H1 (cell line): ENCODE results near the gene PALD1. TPM values are rescaled to one million over a fixed set of nuclear protein-coding genes. Genes with fewer than 3 reads are reported as not detected.

ENCODE experiments used
- CTCF ChIP-seq, 3 experiments: IDR thresholded peaks; 1 replicate in 2 of 3; 2 replicates in 1 of 3; pipeline versions ENCODE4 v1.5.1 to v1.6.1; 2011; ENCODE audit warnings: low read length in 3 of 3, mild to moderate bottlenecking in 3 of 3, inconsistent platforms in 2 of 3, low read depth in 1 of 3, moderate library complexity in 1 of 3; ENCODE audit not compliant: insufficient read depth in 1 of 3; ENCODE audit errors: control extremely low read depth in 1 of 3
- polyA plus RNA-seq, 7 experiments: library from polyadenylated mRNA; depleted of rRNA in 3 of 7; stranded (reverse) in 5 of 7; unstranded in 2 of 7; fragments of >200 nt in 5 of 7; fragments of 200-250 nt in 2 of 7; gene quantifications; 1 replicate in 5 of 7; 2 replicates in 1 of 7; 4 replicates in 1 of 7; pipeline versions ENCODE4 v1.2.1 to v1.2.3, GENCODE V29; 2011 to 2013; ENCODE audit warnings: missing spikeins in 2 of 7, mixed read lengths in 2 of 7
- total RNA-seq: library from RNA; stranded (reverse); fragmentation: NEBNext Ultra II Directional; extraction: Animal tissue kit (Norgen Biotek cat#: 25700); gene quantifications from 2 replicates; pipeline ENCODE4 v1.2.1, GENCODE V29; 2021
- TF ChIP-seq, protein P1 (sequence below): fragments of 300-600 bp; sonication (generic); IDR thresholded peaks from 2 replicates; pipeline ENCODE4 v1.7.1; 2012; ENCODE audit warnings: low read length, moderate library complexity, mild to moderate bottlenecking, inconsistent platforms; ENCODE audit not compliant: insufficient replicate concordance

The PALD1 gene
- total and polyA plus RNA-seq, 2 of the 8 experiments (the other 6 are each of a cell fraction or from before 2014, with no cell fraction given): 13.3 to 32.8 TPM

DNA sequence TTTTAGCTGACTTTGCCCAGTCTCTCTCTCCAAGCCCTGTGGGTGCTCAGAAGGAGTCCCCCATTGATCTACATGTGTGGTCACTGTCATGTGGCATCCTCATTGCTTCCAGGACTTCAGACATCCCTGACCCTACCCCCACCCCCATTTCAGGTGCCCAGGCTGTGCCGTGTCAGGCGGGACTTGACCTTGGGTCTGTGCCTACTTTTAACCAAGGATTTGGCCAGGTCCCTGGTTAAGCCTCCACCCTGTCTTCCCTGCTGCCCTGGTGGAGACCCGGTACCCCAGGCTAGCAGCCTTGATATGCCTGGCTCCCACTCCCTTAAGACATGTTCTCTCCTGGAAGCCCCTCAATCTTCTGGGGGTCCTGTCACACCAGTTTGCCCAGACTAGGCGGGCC lies 92.7 kb downstream of the PALD1 start (continued):
- TF ChIP-seq, protein P1, sequence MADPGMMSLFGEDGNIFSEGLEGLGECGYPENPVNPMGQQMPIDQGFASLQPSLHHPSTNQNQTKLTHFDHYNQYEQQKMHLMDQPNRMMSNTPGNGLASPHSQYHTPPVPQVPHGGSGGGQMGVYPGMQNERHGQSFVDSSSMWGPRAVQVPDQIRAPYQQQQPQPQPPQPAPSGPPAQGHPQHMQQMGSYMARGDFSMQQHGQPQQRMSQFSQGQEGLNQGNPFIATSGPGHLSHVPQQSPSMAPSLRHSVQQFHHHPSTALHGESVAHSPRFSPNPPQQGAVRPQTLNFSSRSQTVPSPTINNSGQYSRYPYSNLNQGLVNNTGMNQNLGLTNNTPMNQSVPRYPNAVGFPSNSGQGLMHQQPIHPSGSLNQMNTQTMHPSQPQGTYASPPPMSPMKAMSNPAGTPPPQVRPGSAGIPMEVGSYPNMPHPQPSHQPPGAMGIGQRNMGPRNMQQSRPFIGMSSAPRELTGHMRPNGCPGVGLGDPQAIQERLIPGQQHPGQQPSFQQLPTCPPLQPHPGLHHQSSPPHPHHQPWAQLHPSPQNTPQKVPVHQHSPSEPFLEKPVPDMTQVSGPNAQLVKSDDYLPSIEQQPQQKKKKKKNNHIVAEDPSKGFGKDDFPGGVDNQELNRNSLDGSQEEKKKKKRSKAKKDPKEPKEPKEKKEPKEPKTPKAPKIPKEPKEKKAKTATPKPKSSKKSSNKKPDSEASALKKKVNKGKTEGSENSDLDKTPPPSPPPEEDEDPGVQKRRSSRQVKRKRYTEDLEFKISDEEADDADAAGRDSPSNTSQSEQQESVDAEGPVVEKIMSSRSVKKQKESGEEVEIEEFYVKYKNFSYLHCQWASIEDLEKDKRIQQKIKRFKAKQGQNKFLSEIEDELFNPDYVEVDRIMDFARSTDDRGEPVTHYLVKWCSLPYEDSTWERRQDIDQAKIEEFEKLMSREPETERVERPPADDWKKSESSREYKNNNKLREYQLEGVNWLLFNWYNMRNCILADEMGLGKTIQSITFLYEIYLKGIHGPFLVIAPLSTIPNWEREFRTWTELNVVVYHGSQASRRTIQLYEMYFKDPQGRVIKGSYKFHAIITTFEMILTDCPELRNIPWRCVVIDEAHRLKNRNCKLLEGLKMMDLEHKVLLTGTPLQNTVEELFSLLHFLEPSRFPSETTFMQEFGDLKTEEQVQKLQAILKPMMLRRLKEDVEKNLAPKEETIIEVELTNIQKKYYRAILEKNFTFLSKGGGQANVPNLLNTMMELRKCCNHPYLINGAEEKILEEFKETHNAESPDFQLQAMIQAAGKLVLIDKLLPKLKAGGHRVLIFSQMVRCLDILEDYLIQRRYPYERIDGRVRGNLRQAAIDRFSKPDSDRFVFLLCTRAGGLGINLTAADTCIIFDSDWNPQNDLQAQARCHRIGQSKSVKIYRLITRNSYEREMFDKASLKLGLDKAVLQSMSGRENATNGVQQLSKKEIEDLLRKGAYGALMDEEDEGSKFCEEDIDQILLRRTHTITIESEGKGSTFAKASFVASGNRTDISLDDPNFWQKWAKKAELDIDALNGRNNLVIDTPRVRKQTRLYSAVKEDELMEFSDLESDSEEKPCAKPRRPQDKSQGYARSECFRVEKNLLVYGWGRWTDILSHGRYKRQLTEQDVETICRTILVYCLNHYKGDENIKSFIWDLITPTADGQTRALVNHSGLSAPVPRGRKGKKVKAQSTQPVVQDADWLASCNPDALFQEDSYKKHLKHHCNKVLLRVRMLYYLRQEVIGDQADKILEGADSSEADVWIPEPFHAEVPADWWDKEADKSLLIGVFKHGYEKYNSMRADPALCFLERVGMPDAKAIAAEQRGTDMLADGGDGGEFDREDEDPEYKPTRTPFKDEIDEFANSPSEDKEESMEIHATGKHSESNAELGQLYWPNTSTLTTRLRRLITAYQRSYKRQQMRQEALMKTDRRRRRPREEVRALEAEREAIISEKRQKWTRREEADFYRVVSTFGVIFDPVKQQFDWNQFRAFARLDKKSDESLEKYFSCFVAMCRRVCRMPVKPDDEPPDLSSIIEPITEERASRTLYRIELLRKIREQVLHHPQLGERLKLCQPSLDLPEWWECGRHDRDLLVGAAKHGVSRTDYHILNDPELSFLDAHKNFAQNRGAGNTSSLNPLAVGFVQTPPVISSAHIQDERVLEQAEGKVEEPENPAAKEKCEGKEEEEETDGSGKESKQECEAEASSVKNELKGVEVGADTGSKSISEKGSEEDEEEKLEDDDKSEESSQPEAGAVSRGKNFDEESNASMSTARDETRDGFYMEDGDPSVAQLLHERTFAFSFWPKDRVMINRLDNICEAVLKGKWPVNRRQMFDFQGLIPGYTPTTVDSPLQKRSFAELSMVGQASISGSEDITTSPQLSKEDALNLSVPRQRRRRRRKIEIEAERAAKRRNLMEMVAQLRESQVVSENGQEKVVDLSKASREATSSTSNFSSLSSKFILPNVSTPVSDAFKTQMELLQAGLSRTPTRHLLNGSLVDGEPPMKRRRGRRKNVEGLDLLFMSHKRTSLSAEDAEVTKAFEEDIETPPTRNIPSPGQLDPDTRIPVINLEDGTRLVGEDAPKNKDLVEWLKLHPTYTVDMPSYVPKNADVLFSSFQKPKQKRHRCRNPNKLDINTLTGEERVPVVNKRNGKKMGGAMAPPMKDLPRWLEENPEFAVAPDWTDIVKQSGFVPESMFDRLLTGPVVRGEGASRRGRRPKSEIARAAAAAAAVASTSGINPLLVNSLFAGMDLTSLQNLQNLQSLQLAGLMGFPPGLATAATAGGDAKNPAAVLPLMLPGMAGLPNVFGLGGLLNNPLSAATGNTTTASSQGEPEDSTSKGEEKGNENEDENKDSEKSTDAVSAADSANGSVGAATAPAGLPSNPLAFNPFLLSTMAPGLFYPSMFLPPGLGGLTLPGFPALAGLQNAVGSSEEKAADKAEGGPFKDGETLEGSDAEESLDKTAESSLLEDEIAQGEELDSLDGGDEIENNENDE: no peak
- no peak for TF ChIP-seq CTCF (IDR thresholded peaks at IDR 0.05; ENCODE audit: control extremely low read depth in 1 of 3, insufficient read depth in 1 of 3, low read depth in 1 of 3, low read length in 3 of 3)
